Suprapubic skin (tissue), 4 donors: Measurements from ENCODE around the gene OXTR. TPM values are rescaled to one million over a fixed set of nuclear protein-coding genes. Genes with fewer than 3 reads are reported as not detected.
A peak's percentile ranks its signal among the peaks of the same experiment; 100 is the strongest.

ENCODE experiments used
- DNase-seq, 2 donors: peaks; one replicate each; pipeline ENCODE4 v3.0.0-alpha.2; 2019; ENCODE audit warnings: low spot score in 2 of 2
- H3K27ac ChIP-seq: fragments of 200-600 bp; sonication (generic); one replicate; pipeline ENCODE4 v1.5.1; 2019
- H3K27me3 ChIP-seq: fragments of 200-600 bp; sonication (generic); one replicate; pipeline ENCODE4 v1.5.1; 2019
- H3K36me3 ChIP-seq: fragments of 200-600 bp; sonication (generic); one replicate; pipeline ENCODE4 v1.5.1; 2019
- H3K4me1 ChIP-seq: fragments of 200-600 bp; sonication (generic); one replicate; pipeline ENCODE4 v1.5.1; 2019
- H3K4me3 ChIP-seq: fragments of 200-600 bp; sonication (generic); one replicate; pipeline ENCODE4 v1.5.1; 2019; ENCODE audit warnings: mild to moderate bottlenecking
- H3K9me3 ChIP-seq: fragments of 200-600 bp; sonication (generic); one replicate; pipeline ENCODE4 v1.5.1; 2019
- EP300 ChIP-seq: sonication (generic); formaldehyde crosslinking; IDR thresholded peaks from one replicate; pipeline ENCODE4 v1.6.1; 2017; ENCODE audit warnings: antibody characterized with exemption
- POLR2A ChIP-seq, 2 donors: fragments of 450-650 bp; IDR thresholded peaks; one replicate each; pipeline ENCODE4 v1.6.1; 2017; ENCODE audit warnings: antibody characterized with exemption in 2 of 2, mild to moderate bottlenecking in 2 of 2, moderate library complexity in 2 of 2
- POLR2AphosphoS5 ChIP-seq, 3 donors: sonication (generic); formaldehyde crosslinking; IDR thresholded peaks; one replicate each; pipeline ENCODE4 v1.6.1; 2017; ENCODE audit warnings: antibody characterized with exemption in 3 of 3
- WGBS: methylation state at CpG from one replicate; pipeline ENCODE4 v1.1.5; 2018; 5-methylcytosine and 5-hydroxymethylcytosine counted together
- total RNA-seq, 4 donors: library from RNA; depleted of rRNA; stranded (reverse); fragments of >200 nt; gene quantifications; one replicate each; pipeline ENCODE4 v1.1.0, GENCODE V29; 2016
- TF ChIP-seq, protein P1 (sequence below), 2 donors: fragments of 200-600 bp in 1 of 2; fragments of 450-650 bp in 1 of 2; sonication (generic) in 1 of 2; IDR thresholded peaks; one replicate each; pipeline ENCODE4 v1.5.1; 2016 to 2019; ENCODE audit warnings: antibody characterized with exemption in 2 of 2, mild to moderate bottlenecking in 1 of 2, moderate library complexity in 1 of 2

OXTR gene
- under 1 TPM in 2 of 4 donors, not detected in 2; 0.08 to 0.31 TPM for total RNA-seq

DNA sequence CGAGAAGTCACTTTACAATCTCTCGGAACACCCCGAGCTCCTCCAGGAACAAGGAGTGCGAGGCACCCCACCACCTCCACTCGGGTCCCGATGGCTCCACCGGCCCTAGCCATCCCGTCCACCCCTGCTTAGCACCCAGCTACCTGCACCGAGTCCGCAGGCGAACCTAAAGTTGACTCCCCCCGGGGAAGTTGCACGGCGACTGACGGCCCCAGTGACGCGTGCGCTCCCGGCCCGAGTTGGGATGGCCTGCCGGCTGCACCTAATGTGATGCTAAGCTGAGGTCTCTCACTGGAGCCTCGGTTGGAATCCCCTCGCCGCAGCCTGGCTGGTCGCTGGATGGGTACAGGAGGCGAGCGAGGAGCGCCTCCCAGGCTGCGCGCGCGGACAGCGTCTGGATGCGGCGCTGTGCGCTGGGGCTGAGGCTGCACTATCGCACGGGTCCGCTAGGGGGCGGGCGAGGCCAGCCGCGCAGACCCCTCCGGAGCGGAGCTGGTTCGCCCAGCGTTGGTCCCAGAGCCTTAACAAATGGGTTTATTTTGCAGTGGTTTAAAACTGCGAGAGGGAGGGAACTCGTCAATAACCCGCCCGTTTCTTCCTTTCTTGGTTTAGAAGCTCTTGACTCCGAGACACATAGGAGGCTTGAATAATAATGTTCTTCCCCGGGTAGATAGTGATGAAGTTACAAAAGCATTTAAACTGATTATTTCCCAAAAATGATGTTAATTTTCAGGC, at the start of gene OXTR:
TSS of gene OXTR (minus strand) at position 526 of the 735 bp plus-strand sequence. CDS start 1,426 bp downstream, outside the sequence.
- peak in 1 of 2 donors; percentile 82 for DNase-seq

DNA sequence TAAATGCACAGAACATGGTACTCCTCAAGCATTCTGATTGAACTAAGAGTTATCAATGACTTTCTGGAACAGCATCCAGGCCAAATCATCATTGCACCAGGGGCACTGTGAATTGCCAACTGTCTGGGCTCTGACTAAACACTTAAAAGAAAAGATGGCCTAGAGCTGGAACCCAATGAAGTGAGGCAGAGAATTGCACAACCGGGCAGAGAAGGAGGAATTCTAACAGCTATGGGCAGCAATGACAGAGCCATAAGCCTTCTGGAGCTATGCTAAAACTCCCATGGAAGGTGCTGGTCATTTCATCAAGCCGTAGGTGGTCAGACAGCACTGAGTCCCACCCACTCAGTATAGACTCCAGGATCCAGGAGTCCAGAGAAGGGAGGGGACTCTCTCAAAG, 48.1 kb upstream of the OXTR start:
- no peak overlapping the region for H3K4me3 ChIP-seq
- WGBS: 95% methylated on average over 2 of the region's 2 CpGs
- H3K9me3 ChIP-seq: peaks cover 22% of the 10 kb centered on the region
- TF ChIP-seq POLR2AphosphoS5 (IDR thresholded peaks at IDR 0.05): no peak
- TF ChIP-seq EP300: no peak
- TF ChIP-seq POLR2A (IDR thresholded peaks at IDR 0.05): no peak
- TF ChIP-seq, protein P1, sequence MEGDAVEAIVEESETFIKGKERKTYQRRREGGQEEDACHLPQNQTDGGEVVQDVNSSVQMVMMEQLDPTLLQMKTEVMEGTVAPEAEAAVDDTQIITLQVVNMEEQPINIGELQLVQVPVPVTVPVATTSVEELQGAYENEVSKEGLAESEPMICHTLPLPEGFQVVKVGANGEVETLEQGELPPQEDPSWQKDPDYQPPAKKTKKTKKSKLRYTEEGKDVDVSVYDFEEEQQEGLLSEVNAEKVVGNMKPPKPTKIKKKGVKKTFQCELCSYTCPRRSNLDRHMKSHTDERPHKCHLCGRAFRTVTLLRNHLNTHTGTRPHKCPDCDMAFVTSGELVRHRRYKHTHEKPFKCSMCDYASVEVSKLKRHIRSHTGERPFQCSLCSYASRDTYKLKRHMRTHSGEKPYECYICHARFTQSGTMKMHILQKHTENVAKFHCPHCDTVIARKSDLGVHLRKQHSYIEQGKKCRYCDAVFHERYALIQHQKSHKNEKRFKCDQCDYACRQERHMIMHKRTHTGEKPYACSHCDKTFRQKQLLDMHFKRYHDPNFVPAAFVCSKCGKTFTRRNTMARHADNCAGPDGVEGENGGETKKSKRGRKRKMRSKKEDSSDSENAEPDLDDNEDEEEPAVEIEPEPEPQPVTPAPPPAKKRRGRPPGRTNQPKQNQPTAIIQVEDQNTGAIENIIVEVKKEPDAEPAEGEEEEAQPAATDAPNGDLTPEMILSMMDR (IDR thresholded peaks at IDR 0.05): no peak
- no peaks in the 10 kb centered on the region for H3K4me1 ChIP-seq
- no peak for DNase-seq
- H3K27me3 ChIP-seq: no peaks in the 10 kb centered on the region
- no peaks in the 10 kb centered on the region for H3K36me3 ChIP-seq
- H3K27ac ChIP-seq: no peak overlapping the region

More for the DNA sequence above, at the start of gene OXTR:
- Histone ChIP-seq H3K9me3 (no peaks in the 10 kb centered on the region), H3K27me3 (peaks cover 55% of the 10 kb centered on the region), H3K36me3 (no peaks in the 10 kb centered on the region), H3K4me3 (peak within 1 kb of the TSS; percentile 42), H3K4me1 (peaks cover 26% of the 10 kb centered on the region), H3K27ac (no peak within 1 kb of the TSS)
- TF ChIP-seq, protein P1 (IDR thresholded peaks at IDR 0.05): peak; percentile 76 to 100
- TF ChIP-seq POLR2AphosphoS5 (IDR thresholded peaks at IDR 0.05): no peak
- 2% methylated on average over 36 of the region's 53 CpGs for WGBS

DNA sequence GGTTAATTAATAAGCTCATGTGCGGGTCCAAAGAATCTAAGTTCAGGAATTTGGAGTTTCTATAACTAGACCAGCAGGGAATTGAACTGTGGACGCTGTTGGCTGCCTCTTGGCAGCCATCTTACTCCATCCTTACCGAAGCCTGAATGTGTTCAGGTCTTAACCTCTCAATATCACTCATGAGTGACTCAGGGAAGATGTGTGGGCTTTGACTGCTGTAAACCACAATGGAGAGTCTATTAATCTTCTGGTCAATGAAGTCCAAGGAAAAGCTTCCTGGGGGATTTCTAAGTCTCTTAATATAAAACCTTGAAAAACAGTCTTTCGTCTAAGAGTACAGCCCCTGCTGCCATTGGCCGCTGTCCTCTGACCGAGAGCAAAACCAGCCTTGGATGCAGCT, 46.7 kb upstream of the OXTR start:
- Histone ChIP-seq H3K27ac (no peak overlapping the region), H3K9me3 (peaks cover 22% of the 10 kb centered on the region), H3K36me3 (no peaks in the 10 kb centered on the region), H3K4me1 (no peaks in the 10 kb centered on the region), H3K27me3 (no peaks in the 10 kb centered on the region), H3K4me3 (no peak overlapping the region)
- DNase-seq: no peak
- WGBS: 95% methylated on average over 6 of the region's 6 CpGs
- TF ChIP-seq EP300 (no peak), POLR2A (IDR thresholded peaks at IDR 0.05) (no peak), POLR2AphosphoS5 (IDR thresholded peaks at IDR 0.05) (no peak)
- TF ChIP-seq, protein P1 (IDR thresholded peaks at IDR 0.05): no peak

DNA sequence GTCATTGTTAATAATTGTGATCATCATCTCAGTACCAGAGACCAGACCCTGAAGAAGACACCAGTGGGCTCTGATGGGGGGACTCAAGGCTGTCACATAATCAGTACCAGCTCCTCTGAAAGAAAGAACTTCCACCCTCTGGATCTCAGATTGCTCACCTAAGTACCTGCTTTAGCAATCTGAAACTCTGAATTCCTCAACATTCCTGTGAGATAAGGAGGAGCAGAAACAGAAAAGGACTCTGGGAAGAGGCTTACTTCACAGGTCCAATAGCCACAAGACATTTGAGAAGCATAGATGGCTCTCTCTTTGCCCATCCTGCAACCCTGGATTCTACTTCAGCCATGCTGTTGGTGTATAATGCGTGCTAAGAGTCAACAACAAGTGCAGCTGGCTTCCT, 44.0 kb upstream of the OXTR start:
- Histone ChIP-seq H3K4me1 (no peaks in the 10 kb centered on the region), H3K27ac (no peak overlapping the region), H3K27me3 (no peaks in the 10 kb centered on the region), H3K4me3 (no peak overlapping the region), H3K36me3 (no peaks in the 10 kb centered on the region), H3K9me3 (peaks cover 11% of the 10 kb centered on the region)
- TF ChIP-seq POLR2AphosphoS5 (IDR thresholded peaks at IDR 0.05): no peak
- 57% methylated on average over 1 of the region's 1 CpG for WGBS
- no peak for DNase-seq

DNA sequence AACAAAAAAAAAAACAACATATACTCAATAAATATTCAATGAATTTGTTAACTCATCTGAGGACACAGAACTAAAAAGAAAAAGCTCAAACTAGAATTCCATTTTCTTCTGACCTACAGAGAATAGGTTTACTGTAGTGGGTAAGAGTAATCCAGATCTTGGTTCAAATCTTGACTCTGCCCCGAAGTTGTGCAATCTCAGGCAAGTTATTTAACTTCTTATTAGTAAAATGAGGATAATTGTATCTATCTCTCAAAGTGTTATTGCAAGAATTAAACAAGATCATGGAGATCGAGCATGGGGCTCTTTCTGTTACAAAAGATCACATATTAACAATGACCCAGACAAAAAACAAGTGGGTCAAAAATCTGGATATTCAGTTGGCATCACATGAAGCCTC, 41.1 kb upstream of the OXTR start:
- TF ChIP-seq POLR2AphosphoS5 (IDR thresholded peaks at IDR 0.05) (no peak), EP300 (no peak), POLR2A (IDR thresholded peaks at IDR 0.05) (no peak)
- 95% methylated on average over 2 of the region's 2 CpGs for WGBS
- no peaks in the 10 kb centered on the region for H3K4me1 ChIP-seq

DNA sequence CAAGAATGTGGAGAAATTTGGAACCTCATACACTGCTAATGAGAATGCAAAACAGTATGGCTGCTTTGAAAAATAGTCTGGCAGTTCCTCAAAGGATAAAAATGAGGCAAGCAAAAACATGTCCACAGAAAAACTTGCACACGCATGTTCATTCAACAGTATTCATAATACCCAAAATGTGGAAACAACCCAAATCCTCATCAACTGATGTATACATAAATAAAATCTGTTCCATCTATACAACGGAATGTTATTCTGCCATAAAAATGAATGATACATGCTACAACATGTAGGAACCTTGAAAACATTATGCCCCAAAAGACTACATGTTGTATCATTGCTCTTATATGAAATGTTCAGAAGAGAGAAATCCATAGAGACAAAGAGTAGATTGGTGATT, 36.4 kb upstream of the OXTR start:
- Histone ChIP-seq H3K27ac (no peak overlapping the region), H3K9me3 (no peaks in the 10 kb centered on the region), H3K4me3 (no peak overlapping the region), H3K27me3 (no peaks in the 10 kb centered on the region), H3K36me3 (no peaks in the 10 kb centered on the region), H3K4me1 (no peaks in the 10 kb centered on the region)
- no peak for DNase-seq
- TF ChIP-seq POLR2A (IDR thresholded peaks at IDR 0.05): no peak
- no peak for TF ChIP-seq EP300
- no peak for TF ChIP-seq POLR2AphosphoS5 (IDR thresholded peaks at IDR 0.05)
- TF ChIP-seq, protein P1 (IDR thresholded peaks at IDR 0.05): no peak
- 66% methylated on average over 2 of the region's 2 CpGs for WGBS

More for the DNA sequence above, 41.1 kb upstream of the OXTR start:
- DNase-seq: no peak
- H3K4me3 ChIP-seq: no peak overlapping the region
- no peaks in the 10 kb centered on the region for H3K27me3 ChIP-seq
- peaks cover under 1% of the 10 kb centered on the region for H3K9me3 ChIP-seq
- H3K27ac ChIP-seq: no peak overlapping the region
- no peaks in the 10 kb centered on the region for H3K36me3 ChIP-seq
